Gastroesophageal sphincter (tissue), 4 donors: ENCODE data around the gene CALML5. TPM values are rescaled to one million over a fixed set of nuclear protein-coding genes. Genes with fewer than 3 reads are reported as not detected.

Experiments used
- ATAC-seq: fragments of 150-250 bp; one replicate; pipeline ENCODE4 v1.9.1; 2016; ENCODE audit warnings: mild to moderate bottlenecking, moderate library complexity
- H3K27ac ChIP-seq, 4 donors: fragments of 200-600 bp; sonication (generic) in 3 of 4; 1 replicate in 3 of 4; 2 replicates in 1 of 4; pipeline ENCODE4 v1.5.1; 2016 to 2019
- H3K27me3 ChIP-seq: fragments of 200-600 bp; sonication (generic); one replicate; pipeline ENCODE4 v1.5.1; 2019
- H3K36me3 ChIP-seq, 2 donors: fragments of 200-600 bp; sonication (generic); one replicate each; pipeline ENCODE4 v1.5.1; 2019; ENCODE audit warnings: control low read depth in 1 of 2
- H3K4me1 ChIP-seq, 3 donors: fragments of 200-600 bp; sonication (generic); 1 replicate in 2 of 3; 2 replicates in 1 of 3; pipeline ENCODE4 v1.5.1; 2016 to 2019; ENCODE audit warnings: control low read depth in 2 of 3
- H3K4me3 ChIP-seq, 2 donors: fragments of 200-600 bp; sonication (generic); one replicate each; pipeline ENCODE4 v1.5.1; 2019; ENCODE audit warnings: mild to moderate bottlenecking in 1 of 2, moderate library complexity in 1 of 2
- H3K9me3 ChIP-seq, 3 donors: fragments of 200-600 bp; sonication (generic); one replicate each; pipeline ENCODE4 v1.5.1; 2017 to 2019; ENCODE audit warnings: control low read depth in 2 of 3
- CTCF ChIP-seq, 4 experiments: fragments of 200-600 bp in 2 of 4; fragments of 450-650 bp in 2 of 4; sonication (generic) in 1 of 4; IDR thresholded peaks; one replicate each; pipeline ENCODE4 v1.5.1; 2017 to 2019; ENCODE audit warnings: antibody characterized with exemption in 4 of 4, mild to moderate bottlenecking in 2 of 4, moderate library complexity in 2 of 4
- EP300 ChIP-seq: sonication (generic); formaldehyde crosslinking; IDR thresholded peaks from one replicate; pipeline ENCODE4 v1.6.1; 2017; ENCODE audit warnings: antibody characterized with exemption, mild to moderate bottlenecking
- POLR2A ChIP-seq, 2 donors: fragments of 450-650 bp; IDR thresholded peaks; one replicate each; pipeline ENCODE4 v1.6.1; 2017; ENCODE audit warnings: antibody characterized with exemption in 2 of 2, mild to moderate bottlenecking in 2 of 2, moderate library complexity in 1 of 2
- POLR2AphosphoS5 ChIP-seq: sonication (generic); formaldehyde crosslinking; IDR thresholded peaks from one replicate; pipeline ENCODE4 v1.6.1; 2017; ENCODE audit warnings: antibody characterized with exemption
- WGBS, 2 donors: methylation state at CpG; one replicate each; pipeline ENCODE4 v1.1.5; 2018; ENCODE audit warnings: low coverage in 1 of 2; 5-methylcytosine and 5-hydroxymethylcytosine counted together
- total RNA-seq, 4 donors: library from RNA; depleted of rRNA; stranded (reverse); fragments of >200 nt; gene quantifications; one replicate each; pipeline ENCODE4 v1.1.0, GENCODE V29; 2016

The CALML5 gene
- total RNA-seq, 4 donors from 2014 or later = not detected

GRCh38 chr10:5543623-5544022, 44.3 kb upstream of the CALML5 start:
- 73 to 90% methylated on average over 1 of the region's 1 CpG for WGBS, 2 donors
- no peak for ATAC-seq
- Histone ChIP-seq H3K27me3 (no peaks in the 10 kb centered on the region), H3K27ac (no peak overlapping the region), H3K36me3 (no peaks in the 10 kb centered on the region), H3K4me1 (peaks cover 0 to 46% (median 25%) of the 10 kb centered on the region in 3 donors), H3K4me3 (no peak overlapping the region), H3K9me3 (peaks cover 0 to 17% (median 0%) of the 10 kb centered on the region in 3 donors)
- TF ChIP-seq CTCF (IDR thresholded peaks at IDR 0.05) (no peak), POLR2A (IDR thresholded peaks at IDR 0.05) (no peak), POLR2AphosphoS5 (peak; percentile 4), EP300 (no peak)

- Histone ChIP-seq H3K27ac (no peak overlapping the region), H3K9me3 (peaks cover 0 to 17% (median 0%) of the 10 kb centered on the region in 3 donors), H3K27me3 (no peaks in the 10 kb centered on the region), H3K4me1 (peaks cover 0 to 43% (median 15%) of the 10 kb centered on the region in 3 donors), H3K4me3 (no peak overlapping the region), H3K36me3 (no peaks in the 10 kb centered on the region)
- ATAC-seq = no peak
- TF ChIP-seq CTCF (IDR thresholded peaks at IDR 0.05) = no peak
- TF ChIP-seq POLR2A (IDR thresholded peaks at IDR 0.05) = no peak
- no peak for TF ChIP-seq POLR2AphosphoS5
- TF ChIP-seq EP300 = no peak
- WGBS, 2 donors = 90 to 100% methylated on average over 1 of the region's 1 CpG
Measured at GRCh38 chr10:5542100-5542499, 42.7 kb upstream of the CALML5 start.

- TF ChIP-seq POLR2AphosphoS5 (no peak), EP300 (no peak), CTCF (IDR thresholded peaks at IDR 0.05) (no peak), POLR2A (IDR thresholded peaks at IDR 0.05) (no peak)
- H3K36me3 ChIP-seq = no peaks in the 10 kb centered on the region
- H3K4me1 ChIP-seq = peaks cover 0 to 39% (median 9%) of the 10 kb centered on the region in 3 donors
- no peak for ATAC-seq
- no peak overlapping the region for H3K4me3 ChIP-seq
- 100% methylated on average over 3 of the region's 3 CpGs; no CpG with 5 or more reads in 1 of the 2 donors for WGBS, 2 donors
- no peak overlapping the region for H3K27ac ChIP-seq
- H3K9me3 ChIP-seq = peaks cover 0 to 17% (median 0%) of the 10 kb centered on the region in 3 donors
- H3K27me3 ChIP-seq = no peaks in the 10 kb centered on the region
Measured at GRCh38 chr10:5540891-5541290, 41.5 kb upstream of the CALML5 start.

GRCh38 chr10:5540080-5540479, 40.7 kb upstream of the CALML5 start:
- Histone ChIP-seq H3K36me3 (no peaks in the 10 kb centered on the region), H3K9me3 (peaks cover 0 to 17% (median 0%) of the 10 kb centered on the region in 3 donors), H3K4me1 (peaks cover 0 to 37% (median 10%) of the 10 kb centered on the region in 3 donors), H3K4me3 (no peak overlapping the region), H3K27me3 (no peaks in the 10 kb centered on the region), H3K27ac (no peak overlapping the region)
- no peak for ATAC-seq
- 95 to 97% methylated on average over 3 to 7 of the region's 9 CpGs for WGBS, 2 donors
- TF ChIP-seq EP300 (no peak), CTCF (IDR thresholded peaks at IDR 0.05) (no peak), POLR2AphosphoS5 (no peak), POLR2A (IDR thresholded peaks at IDR 0.05) (no peak)

GRCh38 chr10:5538892-5539651, 39.7 kb upstream of the CALML5 start:
- Histone ChIP-seq H3K36me3 (no peaks in the 10 kb centered on the region), H3K27me3 (no peaks in the 10 kb centered on the region), H3K4me1 (peaks cover 0 to 44% (median 20%) of the 10 kb centered on the region in 3 donors), H3K4me3 (no peak overlapping the region), H3K27ac (peak overlapping the region in 3 of 4 donors; percentile 28 to 33 (median 30)), H3K9me3 (peaks cover 0 to 17% (median 0%) of the 10 kb centered on the region in 3 donors)
- WGBS, 2 donors = 70 to 71% methylated on average over 8 to 10 of the region's 19 CpGs
- TF ChIP-seq EP300 (no peak), CTCF (IDR thresholded peaks at IDR 0.05) (no peak), POLR2AphosphoS5 (no peak), POLR2A (IDR thresholded peaks at IDR 0.05) (no peak)
- no peak for ATAC-seq
